Activated CD4-positive, alpha-beta T cell treated with anti-CD3 and anti-CD28 coated beads, Interleukin-2, amount 10 ng/mL, durations not matched to agents 7 days and 5 days (primary cell): ENCODE results near the gene TANC1. TPM values are rescaled to one million over a fixed set of nuclear protein-coding genes. Genes with fewer than 3 reads are reported as not detected.

Source experiments
- CTCF ChIA-PET: fragments of 350-600 bp; sonication (Branson Sonifier 250); formaldehyde crosslinking; loops from one replicate; lab custom pipeline; 2021; ENCODE audit warnings: antibody characterized with exemption; lab: Charles Lee
- POLR2A ChIA-PET: fragments of 350-600 bp; sonication (Branson Sonifier 250); formaldehyde crosslinking; loops from one replicate; lab custom pipeline; 2021; ENCODE audit warnings: antibody characterized with exemption; lab: Charles Lee
- DNase-seq: peaks from one replicate; pipeline ENCODE4 v3.0.0-alpha.2; 2020
- H3K27ac Mint-ChIP-seq: one replicate; pipeline ENCODE4 v1.8.0; 2021; ENCODE audit warnings: mild to moderate bottlenecking, moderate library complexity, mixed read lengths
- H3K27me3 Mint-ChIP-seq: one replicate; pipeline ENCODE4 v1.8.0; 2021; ENCODE audit warnings: mixed read lengths
- H3K36me3 Mint-ChIP-seq: one replicate; pipeline ENCODE4 v1.8.0; 2021; ENCODE audit warnings: low read depth, mixed read lengths
- H3K4me1 Mint-ChIP-seq: one replicate; pipeline ENCODE4 v1.8.0; 2021; ENCODE audit warnings: mixed read lengths
- H3K4me3 Mint-ChIP-seq: one replicate; pipeline ENCODE4 v1.8.0; 2021; ENCODE audit warnings: mild to moderate bottlenecking, moderate library complexity, mixed read lengths
- H3K9me3 Mint-ChIP-seq: one replicate; pipeline ENCODE4 v1.8.0; 2021; ENCODE audit warnings: mixed read lengths
- total RNA-seq, 2 experiments: library from RNA; stranded (reverse); gene quantifications; one replicate each; pipeline ENCODE4 v1.2.3, GENCODE V29; 2021

TANC1 gene
- total RNA-seq, 2 experiments from 2014 or later = 0.32 to 0.52 TPM

DNA sequence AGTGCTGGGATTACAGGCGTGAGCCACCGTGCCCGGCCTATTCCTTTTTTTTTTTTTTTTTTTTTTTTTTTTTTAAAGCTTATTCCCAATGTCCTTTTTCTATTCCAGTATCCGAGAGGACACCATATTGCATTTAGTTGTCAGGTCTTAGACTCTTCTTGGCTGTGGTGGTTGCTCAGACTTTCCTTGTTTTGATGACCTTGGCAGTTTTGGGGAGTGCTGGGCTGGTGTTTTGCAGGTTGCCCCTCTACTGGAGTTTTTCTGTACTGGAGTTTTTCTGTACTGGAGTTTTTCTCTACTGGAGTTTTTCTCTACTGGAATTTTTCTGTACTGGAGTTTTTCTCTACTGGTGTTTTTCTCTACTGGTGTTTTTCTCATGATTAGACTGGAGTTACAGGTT lies 149.2 kb downstream of the TANC1 start:
- no peak for DNase-seq
- Mint-ChIP-seq H3K9me3 (no peaks in the 10 kb centered on the region), H3K27me3 (no peaks in the 10 kb centered on the region), H3K36me3 (no peaks in the 10 kb centered on the region), H3K4me1 (peaks cover 3% of the 10 kb centered on the region), H3K27ac (no peak overlapping the region), H3K4me3 (no peak overlapping the region)
- CTCF ChIA-PET = no interaction called here
- POLR2A ChIA-PET = no interaction called here

DNA sequence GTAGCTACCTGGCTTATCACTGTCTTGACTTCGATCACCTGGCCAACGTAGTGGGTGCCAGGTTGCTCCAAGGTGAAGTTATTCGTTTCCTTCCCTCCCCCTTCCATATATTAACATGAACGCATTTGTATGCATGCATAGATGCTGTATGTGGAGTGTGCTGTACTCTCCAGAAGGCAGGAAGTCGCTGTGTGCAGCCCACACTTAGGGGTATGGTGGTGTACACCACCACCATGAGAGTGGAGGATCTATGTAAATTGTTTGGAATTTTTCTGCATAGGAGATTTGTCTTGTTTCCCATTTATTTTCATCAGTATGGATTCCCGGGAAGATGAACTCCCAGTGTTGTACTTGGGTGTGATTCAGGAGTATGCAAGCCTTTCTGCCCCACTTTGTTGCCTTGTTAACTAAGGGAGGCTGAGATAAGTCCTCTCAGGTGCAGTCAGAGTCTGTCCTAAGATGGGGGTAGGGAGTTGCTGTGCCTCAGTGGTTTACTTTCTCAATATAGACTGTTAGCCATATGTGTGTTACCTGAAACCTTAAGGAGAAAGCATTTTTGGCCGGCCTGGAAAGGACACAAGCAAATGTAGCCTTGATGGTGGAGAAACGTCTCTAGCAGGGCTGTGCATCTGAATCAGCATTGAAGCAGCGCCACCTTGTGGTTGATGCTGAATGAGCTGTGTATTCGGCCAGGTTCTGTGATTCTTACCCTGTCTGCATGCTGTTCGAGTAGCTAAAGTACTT lies 149.8 kb downstream of the TANC1 start:
- no peaks in the 10 kb centered on the region for H3K9me3 Mint-ChIP-seq
- CTCF ChIA-PET = interaction anchor here (0.5 to 1.0 kb wide), 11 partner anchors 9 to 1628 kb away, joined by 3 to 5 read pairs (median 3); no protein-coding TSS in a partner anchor
- POLR2A ChIA-PET = no interaction called here
- peak; percentile 85 for DNase-seq
- peaks cover 5% of the 10 kb centered on the region for H3K4me1 Mint-ChIP-seq
- no peaks in the 10 kb centered on the region for H3K27me3 Mint-ChIP-seq
- no peak overlapping the region for H3K27ac Mint-ChIP-seq
- no peaks in the 10 kb centered on the region for H3K36me3 Mint-ChIP-seq
- no peak overlapping the region for H3K4me3 Mint-ChIP-seq

DNA sequence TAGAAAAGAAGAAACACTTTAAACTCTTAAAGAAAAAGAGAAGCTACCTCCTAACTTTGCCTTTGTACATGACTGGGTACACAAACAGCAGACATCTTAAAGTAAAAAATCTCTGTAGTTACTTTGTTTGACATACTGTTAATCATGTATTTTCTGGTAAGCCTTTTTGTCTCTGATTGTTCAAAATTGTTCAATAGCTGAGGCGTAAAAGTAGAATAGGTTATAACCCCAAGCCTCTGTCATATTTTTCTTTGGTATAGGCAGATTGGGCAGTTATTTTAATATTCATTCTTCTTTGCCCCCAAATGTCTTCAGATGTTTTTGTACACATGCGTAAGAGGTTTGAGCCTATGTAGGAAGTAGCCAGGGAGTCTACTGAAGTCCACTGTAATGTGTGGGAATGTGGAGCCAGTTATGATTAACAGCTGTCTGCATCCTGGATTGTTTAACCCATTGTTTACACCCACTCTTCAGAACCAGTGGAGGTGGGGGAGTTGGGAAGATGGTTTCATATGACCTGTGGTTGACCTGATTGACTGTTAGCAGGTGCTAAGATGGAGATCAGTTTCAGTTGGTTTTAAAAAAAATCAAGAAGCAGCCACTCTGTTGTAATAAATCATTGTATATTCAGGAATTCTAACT lies 150.5 kb downstream of the TANC1 start:
- H3K27ac Mint-ChIP-seq = no peak overlapping the region
- no peak for DNase-seq
- peaks cover 8% of the 10 kb centered on the region for H3K4me1 Mint-ChIP-seq
- no peaks in the 10 kb centered on the region for H3K36me3 Mint-ChIP-seq
- H3K9me3 Mint-ChIP-seq = no peaks in the 10 kb centered on the region
- no peak overlapping the region for H3K4me3 Mint-ChIP-seq
- POLR2A ChIA-PET = no interaction called here
- no peaks in the 10 kb centered on the region for H3K27me3 Mint-ChIP-seq
- CTCF ChIA-PET = interaction anchor here (0.6 to 1.2 kb wide), 11 partner anchors 8 to 1629 kb away, joined by 3 to 5 read pairs (median 3); no protein-coding TSS in a partner anchor

DNA sequence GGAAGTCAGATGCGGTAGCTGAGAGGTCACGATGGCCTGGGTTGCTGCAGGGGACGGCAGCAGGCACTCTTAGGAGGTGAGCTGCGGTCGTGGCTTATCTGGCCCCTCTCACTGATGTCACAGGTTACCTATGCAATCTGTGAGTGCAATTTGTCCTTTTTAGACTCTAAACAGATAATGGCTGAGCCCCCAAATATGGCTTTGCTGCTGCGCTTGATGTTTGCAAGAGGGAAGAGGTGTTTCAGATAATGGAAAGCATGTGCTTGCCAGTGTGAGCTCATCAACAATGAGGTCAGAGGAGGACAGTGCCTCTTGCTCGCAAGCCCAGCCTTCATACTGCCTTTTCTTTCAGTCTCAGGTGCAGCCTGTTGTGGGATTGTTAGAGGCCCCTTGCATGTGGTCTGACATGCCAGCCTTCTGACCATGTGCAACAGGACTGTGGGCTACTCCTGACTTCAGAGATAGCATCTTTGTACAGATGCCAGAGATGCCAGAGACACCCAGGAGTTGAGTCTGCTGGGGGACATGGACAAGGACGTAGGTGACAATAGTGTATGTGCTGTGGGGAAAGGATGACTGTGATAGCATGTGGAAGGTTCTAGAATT lies 151.3 kb downstream of the TANC1 start:
- Mint-ChIP-seq H3K4me1 (peaks cover 15% of the 10 kb centered on the region), H3K4me3 (no peak overlapping the region), H3K27me3 (no peaks in the 10 kb centered on the region), H3K27ac (no peak overlapping the region), H3K9me3 (no peaks in the 10 kb centered on the region), H3K36me3 (no peaks in the 10 kb centered on the region)
- ChIA-PET POLR2A (no interaction called here), CTCF (interaction anchor here (1.0 to 1.2 kb wide), 2 partner anchors 9 to 229 kb away, joined by 3 to 5 read pairs; no protein-coding TSS in a partner anchor)
- DNase-seq = no peak

DNA sequence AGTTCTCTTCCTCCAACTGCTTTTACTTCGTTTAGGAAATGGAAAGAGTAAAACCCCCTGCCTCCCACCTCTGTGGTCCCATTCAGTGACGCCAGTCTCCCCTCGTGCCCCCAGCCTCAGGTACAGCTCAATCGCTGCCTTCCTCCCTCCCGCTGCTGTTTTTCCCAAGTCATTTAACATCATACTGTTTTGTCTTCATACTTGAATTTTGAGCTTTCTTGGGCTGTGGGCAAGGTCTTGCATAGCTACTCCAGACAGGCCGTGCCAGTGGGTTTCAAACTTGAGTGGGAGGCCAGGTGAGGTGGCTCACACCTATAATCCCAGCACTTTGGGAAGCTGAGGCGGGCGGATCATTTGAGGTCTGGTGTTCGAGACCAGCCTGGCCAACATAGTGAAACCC lies 155.3 kb downstream of the TANC1 start:
- no peak overlapping the region for H3K27ac Mint-ChIP-seq
- CTCF ChIA-PET = no interaction called here
- H3K27me3 Mint-ChIP-seq = no peaks in the 10 kb centered on the region
- DNase-seq = no peak
- peaks cover 24% of the 10 kb centered on the region for H3K4me1 Mint-ChIP-seq
- peaks cover 2% of the 10 kb centered on the region for H3K9me3 Mint-ChIP-seq
- POLR2A ChIA-PET = interaction anchor here (0.6 kb wide), 1 partner anchor 163 kb away, joined by 3 read pairs; no protein-coding TSS in a partner anchor
- H3K36me3 Mint-ChIP-seq = no peaks in the 10 kb centered on the region
- no peak overlapping the region for H3K4me3 Mint-ChIP-seq

DNA sequence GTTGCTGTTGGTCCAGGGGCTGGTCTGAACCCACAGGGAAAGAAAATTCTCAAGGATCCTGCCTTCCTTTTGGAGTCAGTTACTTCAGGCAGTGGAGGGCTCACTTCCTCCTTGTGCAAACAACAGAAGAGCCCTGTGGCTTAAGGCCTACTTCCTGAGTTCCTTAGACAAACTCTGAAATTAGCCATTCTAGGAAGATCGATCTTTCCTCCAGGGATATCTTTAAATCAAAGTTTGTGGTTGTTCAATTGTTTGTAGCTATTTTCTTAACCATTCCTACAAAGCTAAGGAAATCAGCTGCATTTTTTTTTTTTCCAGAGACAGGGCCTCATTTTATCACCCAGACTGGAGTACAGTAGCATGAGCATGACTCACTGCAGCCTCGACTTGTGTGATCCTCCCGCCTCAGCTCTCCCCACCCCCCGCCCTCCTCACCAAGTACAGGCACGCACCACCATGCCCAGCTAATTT lies 156.0 kb downstream of the TANC1 start:
- ChIA-PET POLR2A (interaction anchor here (0.6 kb wide), 1 partner anchor 336 kb away, joined by 3 read pairs; no protein-coding TSS in a partner anchor), CTCF (interaction anchor here (0.5 to 1.3 kb wide), 2 partner anchors 27 to 40 kb away, joined by 3 to 4 read pairs; no protein-coding TSS in a partner anchor)
- Mint-ChIP-seq H3K4me1 (peaks cover 24% of the 10 kb centered on the region), H3K27ac (peak overlapping the region; percentile 83), H3K36me3 (no peaks in the 10 kb centered on the region), H3K9me3 (peaks cover 2% of the 10 kb centered on the region), H3K27me3 (no peaks in the 10 kb centered on the region), H3K4me3 (no peak overlapping the region)
- DNase-seq = no peak

DNA sequence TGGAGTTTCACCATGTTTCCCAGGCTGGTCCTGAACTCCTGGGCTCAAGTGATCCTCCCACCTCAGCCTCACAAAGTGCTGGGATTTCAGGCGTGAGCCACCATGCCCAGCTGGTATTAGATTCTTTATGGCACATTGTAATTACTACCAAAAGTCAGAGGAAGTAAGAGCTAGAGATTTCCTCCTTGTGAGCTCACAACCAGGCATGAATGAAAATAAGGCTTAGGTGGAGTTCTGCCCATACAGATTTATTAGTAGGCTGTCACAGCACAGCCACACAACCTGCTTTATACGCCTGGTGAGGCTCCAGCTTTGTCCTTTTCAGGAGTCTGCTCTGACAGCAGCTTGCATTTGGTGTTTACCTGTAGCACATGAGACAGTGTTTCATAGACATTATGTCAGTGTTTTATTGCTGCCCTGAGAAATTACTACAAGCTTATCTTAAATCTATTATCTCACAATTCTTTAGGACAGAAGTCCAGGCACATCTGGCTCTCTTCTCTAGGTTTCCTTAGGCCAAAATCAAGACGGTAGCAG lies 156.6 kb downstream of the TANC1 start:
- H3K4me3 Mint-ChIP-seq = no peak overlapping the region

DNA sequence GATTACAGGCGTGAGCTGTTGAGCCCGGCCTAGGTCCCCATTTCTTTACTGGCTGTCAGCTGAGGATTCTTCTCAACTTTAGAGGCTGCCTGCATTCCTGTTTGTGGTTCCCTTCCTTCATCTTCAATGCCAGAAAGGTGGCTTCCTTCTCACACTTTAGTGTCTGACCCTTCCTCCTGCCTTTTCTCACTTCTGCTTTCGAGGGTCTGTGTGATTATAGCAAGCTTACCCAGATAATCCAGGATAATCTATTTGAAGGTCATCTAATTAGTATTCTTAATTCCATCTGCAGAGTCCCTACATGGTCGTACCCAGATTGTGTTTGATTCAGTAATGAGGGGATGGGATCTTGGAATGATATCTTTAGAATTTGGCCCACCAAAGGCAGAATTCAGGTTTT lies 157.4 kb downstream of the TANC1 start:
- no peaks in the 10 kb centered on the region for H3K36me3 Mint-ChIP-seq

More for the DNA sequence above, 156.6 kb downstream of the TANC1 start:
- ChIA-PET CTCF (interaction anchor here (1.3 kb wide), 1 partner anchor 27 kb away, joined by 3 read pairs; no protein-coding TSS in a partner anchor), POLR2A (interaction anchor here (0.6 kb wide), 1 partner anchor 335 kb away, joined by 3 read pairs; no protein-coding TSS in a partner anchor)
- H3K4me1 Mint-ChIP-seq = peaks cover 25% of the 10 kb centered on the region
- no peaks in the 10 kb centered on the region for H3K27me3 Mint-ChIP-seq
- no peak for DNase-seq
- no peaks in the 10 kb centered on the region for H3K36me3 Mint-ChIP-seq
- peak overlapping the region; percentile 83 for H3K27ac Mint-ChIP-seq
- H3K9me3 Mint-ChIP-seq = peaks cover 2% of the 10 kb centered on the region

DNA sequence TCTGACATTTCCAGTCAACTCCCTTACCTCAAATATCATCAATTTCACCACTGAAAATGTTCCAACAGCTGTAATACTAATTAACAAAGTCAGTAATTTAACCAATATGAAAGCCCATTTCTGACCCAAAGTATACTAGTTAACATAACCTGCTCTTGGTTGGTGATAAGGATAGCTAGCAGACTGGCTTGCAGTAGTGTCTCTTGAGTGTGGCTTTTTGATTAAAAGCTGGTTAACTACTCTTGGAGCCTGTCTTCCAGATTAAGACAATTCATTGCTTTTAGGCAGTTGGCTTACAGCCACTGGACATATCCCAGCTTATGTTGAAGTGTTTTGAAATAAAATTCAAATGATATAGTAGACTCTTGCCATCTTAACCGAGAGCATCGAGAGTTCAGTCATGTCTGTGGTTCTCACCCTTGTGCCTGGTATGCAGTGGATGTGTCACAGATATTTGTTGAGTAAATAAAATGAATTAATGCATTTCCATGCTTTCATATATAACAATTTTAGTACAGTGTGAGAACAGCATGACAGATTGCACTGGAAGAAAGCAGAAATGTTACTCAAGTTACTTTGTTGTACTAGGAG lies 158.1 kb downstream of the TANC1 start:
- DNase-seq = no peak
- Mint-ChIP-seq H3K4me1 (peaks cover 25% of the 10 kb centered on the region), H3K27ac (no peak overlapping the region), H3K9me3 (peaks cover 2% of the 10 kb centered on the region), H3K36me3 (no peaks in the 10 kb centered on the region), H3K27me3 (no peaks in the 10 kb centered on the region), H3K4me3 (no peak overlapping the region)
- ChIA-PET CTCF (interaction anchor here (0.9 kb wide), 1 partner anchor 8 kb away, joined by 3 read pairs; no protein-coding TSS in a partner anchor), POLR2A (no interaction called here)

More for the DNA sequence above, 157.4 kb downstream of the TANC1 start:
- H3K4me3 Mint-ChIP-seq = no peak overlapping the region
- H3K27ac Mint-ChIP-seq = no peak overlapping the region
- peaks cover 2% of the 10 kb centered on the region for H3K9me3 Mint-ChIP-seq
- H3K4me1 Mint-ChIP-seq = peaks cover 25% of the 10 kb centered on the region
- CTCF ChIA-PET = interaction anchor here (1.3 kb wide), 1 partner anchor 26 kb away, joined by 3 read pairs; no protein-coding TSS in a partner anchor
- POLR2A ChIA-PET = no interaction called here
- DNase-seq = no peak
- H3K27me3 Mint-ChIP-seq = no peaks in the 10 kb centered on the region

DNA sequence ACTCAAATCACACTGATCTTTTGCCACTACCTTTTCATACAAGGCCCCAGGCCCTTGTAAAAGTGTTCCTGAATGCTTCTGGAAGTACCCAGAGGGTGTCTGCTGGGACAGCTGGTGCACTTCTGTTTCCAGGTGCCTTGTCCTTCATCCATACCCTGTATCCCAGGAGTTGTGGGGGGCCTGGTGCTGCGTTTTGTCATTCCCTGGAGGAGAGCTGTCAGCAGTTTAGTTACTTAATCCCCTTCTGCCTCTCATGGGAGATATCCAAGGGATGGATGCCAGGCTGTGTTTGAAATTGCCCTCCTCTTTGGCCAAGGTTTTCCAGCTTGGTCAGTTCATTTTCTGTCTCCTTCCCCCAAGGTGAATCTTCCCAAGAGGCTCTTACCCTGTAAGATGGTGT lies 159.8 kb downstream of the TANC1 start:
- Mint-ChIP-seq H3K4me1 (peaks cover 23% of the 10 kb centered on the region), H3K27me3 (no peaks in the 10 kb centered on the region), H3K27ac (no peak overlapping the region), H3K9me3 (peaks cover 2% of the 10 kb centered on the region), H3K36me3 (no peaks in the 10 kb centered on the region), H3K4me3 (no peak overlapping the region)
- DNase-seq = no peak
- ChIA-PET CTCF (interaction anchor here (1.1 kb wide), 1 partner anchor 9 kb away, joined by 5 read pairs; no protein-coding TSS in a partner anchor), POLR2A (no interaction called here)

DNA sequence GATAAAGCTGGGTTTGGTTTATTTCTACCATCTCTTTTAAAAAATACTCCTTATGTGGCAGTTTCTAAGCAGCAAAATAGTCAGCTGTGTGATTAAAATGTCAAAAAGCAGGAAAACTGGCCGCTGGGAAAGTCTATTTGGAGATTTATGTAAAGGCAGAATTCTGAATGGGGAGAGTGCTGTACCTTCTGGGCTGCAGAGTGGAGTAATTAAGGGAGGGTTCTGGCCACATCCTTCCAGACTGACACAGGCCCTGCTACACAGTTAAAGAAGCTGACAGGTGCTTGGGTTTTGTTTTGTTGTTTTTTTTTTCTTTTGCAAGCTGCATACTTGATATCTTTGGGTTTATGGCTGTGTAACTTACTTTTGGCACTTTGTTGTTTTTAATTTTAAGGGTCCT lies 160.8 kb downstream of the TANC1 start:
- H3K4me3 Mint-ChIP-seq = no peak overlapping the region
- no peak for DNase-seq
- peak overlapping the region; percentile 34 for H3K27ac Mint-ChIP-seq
- POLR2A ChIA-PET = no interaction called here
- peaks cover 17% of the 10 kb centered on the region for H3K4me1 Mint-ChIP-seq
- H3K9me3 Mint-ChIP-seq = peaks cover 2% of the 10 kb centered on the region
- no peaks in the 10 kb centered on the region for H3K27me3 Mint-ChIP-seq
- no peaks in the 10 kb centered on the region for H3K36me3 Mint-ChIP-seq
- CTCF ChIA-PET = interaction anchor here (0.6 to 1.6 kb wide), 5 partner anchors 8 to 168 kb away, joined by 3 to 5 read pairs (median 4); no protein-coding TSS in a partner anchor

DNA sequence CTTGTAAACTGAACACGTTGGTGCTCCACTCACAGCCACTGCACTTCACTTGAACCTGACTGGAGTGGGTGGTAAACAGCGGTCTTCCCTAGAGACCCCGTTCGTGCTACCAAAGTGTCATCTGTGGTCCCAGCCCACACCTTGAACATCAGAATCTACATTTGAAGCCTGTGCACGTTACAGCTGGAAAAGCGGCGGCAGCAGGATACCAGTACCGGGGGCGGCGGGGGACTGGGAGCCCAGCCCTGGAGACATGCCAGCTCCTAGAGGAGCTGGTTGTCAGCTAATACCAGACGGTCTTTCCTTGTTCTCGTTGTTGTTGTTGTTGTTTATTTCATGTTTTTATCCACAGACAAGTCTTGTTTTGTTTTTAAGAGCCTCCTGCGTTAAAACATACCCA lies 161.4 kb downstream of the TANC1 start:
- Mint-ChIP-seq H3K36me3 (no peaks in the 10 kb centered on the region), H3K9me3 (peaks cover 2% of the 10 kb centered on the region), H3K27me3 (no peaks in the 10 kb centered on the region), H3K27ac (no peak overlapping the region), H3K4me3 (no peak overlapping the region), H3K4me1 (peaks cover 12% of the 10 kb centered on the region)
- DNase-seq = no peak
- CTCF ChIA-PET = interaction anchor here (0.8 to 1.6 kb wide), 4 partner anchors 9 to 76 kb away, joined by 3 to 5 read pairs (median 4); no protein-coding TSS in a partner anchor
- POLR2A ChIA-PET = no interaction called here
